Panc1 (cell line): ENCODE data around the gene DHX38. TPM values are rescaled to one million over a fixed set of nuclear protein-coding genes. Genes with fewer than 3 reads are reported as not detected.
"Not testable (repeated sequence)": the region's sequence is repeated elsewhere in the genome, so short reads cannot be mapped to it uniquely, and the experiment has no call there.

Experiments
- ATAC-seq: fragments of 200-7000 bp; cut with Tn5 transposase; 2 replicates; pipeline ENCODE4 v1.9.1; 2020; ENCODE audit warnings: mild to moderate bottlenecking, moderate library complexity
- BruUV-seq: library from RNA; stranded (reverse); fragments of 400-500 nt; replicated peaks from 2 replicates; lab custom pipeline; 2021; lab: Mats Ljungman, UMichigan
- CTCF ChIA-PET: fragments of 300-600 bp; sonication (Branson Sonifier 250); formaldehyde crosslinking; loops from one replicate; lab custom pipeline; 2022; ENCODE audit warnings: antibody characterized with exemption; lab: Charles Lee
- POLR2A ChIA-PET: fragments of 300-600 bp; sonication (Branson Sonifier 250); formaldehyde crosslinking; loops from one replicate; lab custom pipeline; 2022; ENCODE audit warnings: antibody characterized with exemption; lab: Charles Lee
- DNase-seq: peaks from one replicate; pipeline ENCODE4 v3.0.0-alpha.2; 2010; ENCODE audit warnings: low read depth, low spot score
- H3K27ac ChIP-seq: 2 replicates; pipeline ENCODE4 v1.5.1; 2011; ENCODE audit warnings: mild to moderate bottlenecking, low read length, inconsistent platforms
- H3K27me3 ChIP-seq: fragments of 200-500 bp; sonication (Bioruptor generic); 2 replicates; pipeline ENCODE4 v1.6.0; 2014; ENCODE audit warnings: low read length, inconsistent platforms; ENCODE audit not compliant: control insufficient read depth, insufficient read depth
- H3K36me3 ChIP-seq: fragments of 200-500 bp; sonication (Bioruptor generic); 2 replicates; pipeline ENCODE4 v1.5.1; 2014; ENCODE audit warnings: inconsistent platforms, mild to moderate bottlenecking, low read length, moderate library complexity; ENCODE audit not compliant: control insufficient read depth, insufficient read depth
- H3K4me1 ChIP-seq: 2 replicates; pipeline ENCODE4 v1.5.1; 2011; ENCODE audit warnings: inconsistent platforms, mild to moderate bottlenecking, low read length, moderate library complexity; ENCODE audit not compliant: control insufficient read depth, insufficient read depth
- H3K4me3 ChIP-seq, 2 experiments: 2 replicates each; pipeline ENCODE4 v1.5.1; 2011 to 2012; ENCODE audit warnings: low read depth in 2 of 2, low read length in 2 of 2, mild to moderate bottlenecking in 2 of 2, inconsistent platforms in 1 of 2, moderate library complexity in 1 of 2
- H3K9me3 ChIP-seq: fragments of 200-500 bp; sonication (Bioruptor generic); 2 replicates; pipeline ENCODE4 v1.5.1; 2014; ENCODE audit warnings: low read depth, mild to moderate bottlenecking, inconsistent platforms, low read length, moderate library complexity; ENCODE audit not compliant: control insufficient read depth, insufficient read depth
- POLR2AphosphoS5 ChIP-seq: IDR thresholded peaks from 2 replicates; pipeline ENCODE4 v1.6.1; 2012; ENCODE audit warnings: mild to moderate bottlenecking, low read depth, low read length, moderate library complexity
- SIN3A ChIP-seq: IDR thresholded peaks from 2 replicates; pipeline ENCODE4 v1.6.1; 2012; ENCODE audit warnings: low read depth, mild to moderate bottlenecking, low read length, moderate library complexity, borderline replicate concordance; ENCODE audit not compliant: insufficient read depth
- TCF7L2 ChIP-seq: IDR thresholded peaks from 2 replicates; pipeline ENCODE4 v1.6.1; 2011; ENCODE audit warnings: mild to moderate bottlenecking, low read depth, low read length, inconsistent platforms
- in situ Hi-C: cut with HindIII; loops from 2 replicates; pipeline ENCODE4 v1.10.0; 2016; ENCODE audit warnings: low sequenced_read_pairs, low pct_unique_long_range_greater_than_20kb
- intact Hi-C: fragments of 100-400 bp; cut with micrococcal nuclease; formaldehyde crosslinking; loops from one replicate; pipeline ENCODE4 v1.10.0; 2022; ENCODE audit not compliant: unreplicated experiment
- total RNA-seq: library from RNA; stranded (reverse); gene quantifications from one replicate; pipeline ENCODE4 v1.2.1, GENCODE V29; 2021; ENCODE audit not compliant: unreplicated experiment
- TF ChIP-seq, protein P1 (sequence below), 2 experiments: IDR thresholded peaks; 2 replicates each; pipeline ENCODE4 v1.6.1; 2011 to 2012; ENCODE audit warnings: low read depth in 2 of 2, control low read depth in 1 of 2, low read length in 1 of 2, mild to moderate bottlenecking in 1 of 2, moderate library complexity in 1 of 2; ENCODE audit not compliant: insufficient read depth in 1 of 2
- TF ChIP-seq, protein P2 (sequence below): fragments of 450-650 bp; IDR thresholded peaks from 2 replicates; pipeline ENCODE4 v1.5.1; 2017; ENCODE audit warnings: mild to moderate bottlenecking

The DHX38 gene
- total RNA-seq, 1 experiment from 2014 or later, result 45.5 TPM

DNA sequence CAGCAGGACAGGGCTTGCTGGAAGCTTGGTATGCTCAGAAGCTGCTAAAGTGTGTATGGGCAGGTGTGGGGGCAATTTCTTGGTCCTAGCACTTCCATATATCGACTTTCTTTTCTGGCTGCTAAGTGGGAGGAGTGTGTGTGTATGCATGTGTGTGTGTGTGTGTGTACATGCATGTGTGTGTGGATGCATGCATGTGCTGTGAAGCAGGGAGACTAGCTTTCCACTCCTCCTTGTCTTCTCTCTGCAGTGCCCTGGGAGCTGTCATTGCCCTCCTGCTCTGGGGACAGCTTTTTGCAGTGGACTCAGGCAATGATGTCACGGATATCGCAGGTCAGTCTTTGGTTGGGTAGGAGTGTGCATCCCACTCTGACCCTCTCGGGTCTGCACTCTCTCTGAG is 37.7 kb upstream of the DHX38 start:
- no peak for DNase-seq
- H3K36me3 ChIP-seq, result no peaks in the 10 kb centered on the region
- no peaks in the 10 kb centered on the region for H3K4me1 ChIP-seq
- H3K27ac ChIP-seq, result no peak overlapping the region
- intact Hi-C loops (no loop called here), in situ Hi-C loops (no loop called here)
- BruUV-seq, result no TSS peak
- no peak for ATAC-seq
- H3K9me3 ChIP-seq, result no peaks in the 10 kb centered on the region
- CTCF ChIA-PET, result no interaction called here
- TF ChIP-seq, protein P1, sequence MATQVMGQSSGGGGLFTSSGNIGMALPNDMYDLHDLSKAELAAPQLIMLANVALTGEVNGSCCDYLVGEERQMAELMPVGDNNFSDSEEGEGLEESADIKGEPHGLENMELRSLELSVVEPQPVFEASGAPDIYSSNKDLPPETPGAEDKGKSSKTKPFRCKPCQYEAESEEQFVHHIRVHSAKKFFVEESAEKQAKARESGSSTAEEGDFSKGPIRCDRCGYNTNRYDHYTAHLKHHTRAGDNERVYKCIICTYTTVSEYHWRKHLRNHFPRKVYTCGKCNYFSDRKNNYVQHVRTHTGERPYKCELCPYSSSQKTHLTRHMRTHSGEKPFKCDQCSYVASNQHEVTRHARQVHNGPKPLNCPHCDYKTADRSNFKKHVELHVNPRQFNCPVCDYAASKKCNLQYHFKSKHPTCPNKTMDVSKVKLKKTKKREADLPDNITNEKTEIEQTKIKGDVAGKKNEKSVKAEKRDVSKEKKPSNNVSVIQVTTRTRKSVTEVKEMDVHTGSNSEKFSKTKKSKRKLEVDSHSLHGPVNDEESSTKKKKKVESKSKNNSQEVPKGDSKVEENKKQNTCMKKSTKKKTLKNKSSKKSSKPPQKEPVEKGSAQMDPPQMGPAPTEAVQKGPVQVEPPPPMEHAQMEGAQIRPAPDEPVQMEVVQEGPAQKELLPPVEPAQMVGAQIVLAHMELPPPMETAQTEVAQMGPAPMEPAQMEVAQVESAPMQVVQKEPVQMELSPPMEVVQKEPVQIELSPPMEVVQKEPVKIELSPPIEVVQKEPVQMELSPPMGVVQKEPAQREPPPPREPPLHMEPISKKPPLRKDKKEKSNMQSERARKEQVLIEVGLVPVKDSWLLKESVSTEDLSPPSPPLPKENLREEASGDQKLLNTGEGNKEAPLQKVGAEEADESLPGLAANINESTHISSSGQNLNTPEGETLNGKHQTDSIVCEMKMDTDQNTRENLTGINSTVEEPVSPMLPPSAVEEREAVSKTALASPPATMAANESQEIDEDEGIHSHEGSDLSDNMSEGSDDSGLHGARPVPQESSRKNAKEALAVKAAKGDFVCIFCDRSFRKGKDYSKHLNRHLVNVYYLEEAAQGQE (IDR thresholded peaks at IDR 0.05; ENCODE audit: insufficient read depth in 1 of 2, low read depth in 2 of 2, low read length in 1 of 2), result no peak
- TF ChIP-seq SIN3A (no peak), TCF7L2 (no peak), POLR2AphosphoS5 (no peak)
- TF ChIP-seq, protein P2, sequence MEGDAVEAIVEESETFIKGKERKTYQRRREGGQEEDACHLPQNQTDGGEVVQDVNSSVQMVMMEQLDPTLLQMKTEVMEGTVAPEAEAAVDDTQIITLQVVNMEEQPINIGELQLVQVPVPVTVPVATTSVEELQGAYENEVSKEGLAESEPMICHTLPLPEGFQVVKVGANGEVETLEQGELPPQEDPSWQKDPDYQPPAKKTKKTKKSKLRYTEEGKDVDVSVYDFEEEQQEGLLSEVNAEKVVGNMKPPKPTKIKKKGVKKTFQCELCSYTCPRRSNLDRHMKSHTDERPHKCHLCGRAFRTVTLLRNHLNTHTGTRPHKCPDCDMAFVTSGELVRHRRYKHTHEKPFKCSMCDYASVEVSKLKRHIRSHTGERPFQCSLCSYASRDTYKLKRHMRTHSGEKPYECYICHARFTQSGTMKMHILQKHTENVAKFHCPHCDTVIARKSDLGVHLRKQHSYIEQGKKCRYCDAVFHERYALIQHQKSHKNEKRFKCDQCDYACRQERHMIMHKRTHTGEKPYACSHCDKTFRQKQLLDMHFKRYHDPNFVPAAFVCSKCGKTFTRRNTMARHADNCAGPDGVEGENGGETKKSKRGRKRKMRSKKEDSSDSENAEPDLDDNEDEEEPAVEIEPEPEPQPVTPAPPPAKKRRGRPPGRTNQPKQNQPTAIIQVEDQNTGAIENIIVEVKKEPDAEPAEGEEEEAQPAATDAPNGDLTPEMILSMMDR, result no peak
- POLR2A ChIA-PET, result no interaction called here
- no peak overlapping the region for H3K4me3 ChIP-seq
- peaks cover 6% of the 10 kb centered on the region for H3K27me3 ChIP-seq

DNA sequence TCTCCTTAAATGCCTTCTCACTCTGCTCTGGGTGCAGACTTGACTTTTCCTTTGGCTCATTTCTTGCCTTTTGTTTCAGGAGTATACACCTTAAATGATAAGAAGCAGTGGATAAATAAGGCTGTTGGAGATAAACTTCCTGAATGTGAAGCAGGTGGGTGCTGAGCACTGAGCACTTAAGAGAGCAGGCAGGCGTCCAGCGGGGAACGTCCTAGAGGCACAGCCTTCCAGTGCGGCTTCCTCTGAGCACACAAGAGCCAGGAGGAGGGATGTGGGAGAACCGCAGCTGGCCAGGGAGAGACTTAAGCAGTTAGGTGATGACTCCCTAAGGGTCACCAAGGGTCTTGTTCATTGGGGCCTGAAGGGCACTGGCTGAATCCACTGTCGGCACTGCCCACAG is 36.3 kb upstream of the DHX38 start:
- H3K4me3 ChIP-seq, POLR2A ChIA-PET, BruUV-seq, H3K9me3 ChIP-seq, CTCF ChIA-PET, H3K27ac ChIP-seq, DNase-seq, H3K4me1 ChIP-seq, in situ Hi-C loops, ATAC-seq, intact Hi-C loops, H3K27me3 ChIP-seq, H3K36me3 ChIP-seq: not testable (repeated sequence)

DNA sequence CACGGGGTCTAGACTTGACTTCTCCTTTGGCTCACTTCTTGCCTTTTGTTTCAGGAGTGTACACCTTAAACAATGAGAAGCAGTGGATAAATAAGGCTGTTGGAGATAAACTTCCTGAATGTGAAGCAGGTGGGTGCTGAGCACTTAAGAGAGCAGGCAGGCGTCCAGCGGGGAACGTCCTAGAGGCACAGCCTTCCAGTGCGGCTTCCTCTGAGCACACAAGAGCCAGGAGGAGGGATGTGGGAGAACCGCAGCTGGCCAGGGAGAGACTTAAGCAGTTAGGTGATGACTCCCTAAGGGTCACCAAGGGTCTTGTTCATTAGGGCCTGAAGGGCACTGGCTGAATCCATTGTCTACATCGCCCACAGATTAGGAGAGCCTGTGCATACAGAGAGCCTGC is 34.6 kb upstream of the DHX38 start:
- in situ Hi-C loops, H3K36me3 ChIP-seq, intact Hi-C loops, BruUV-seq, DNase-seq, CTCF ChIA-PET, H3K4me1 ChIP-seq, H3K4me3 ChIP-seq, H3K9me3 ChIP-seq, H3K27ac ChIP-seq, ATAC-seq, POLR2A ChIA-PET, H3K27me3 ChIP-seq: not testable (repeated sequence)
